ENCODE measurements around the gene CMPK2. TPM values are rescaled to one million over a fixed set of nuclear protein-coding genes. Genes with fewer than 3 reads are reported as not detected.

The CMPK2 gene
- total and polyA plus RNA-seq, 10 of the 15 experiments (the other 5 are each of a cell fraction or from before 2014, with no cell fraction given): 0.50 to 5.6 (median 3.2) TPM

GRCh38 chr2:6908291-6908690 lies 42.6 kb upstream of the CMPK2 start:
- Histone ChIP-seq H3K27me3 (replicated peaks in 1 of 2; ENCODE audit: control insufficient read depth in 2 of 2, insufficient read depth in 2 of 2, low read length in 1 of 2) (no peaks in the 10 kb centered on the region), H3K79me2 (ENCODE audit: control insufficient read depth, insufficient read depth, low read length) (no peaks in the 10 kb centered on the region), H3K4me3 (no peak overlapping the region), H4K20me1 (ENCODE audit: control insufficient read depth, insufficient read depth) (no peaks in the 10 kb centered on the region), H3K36me3 (ENCODE audit: control insufficient read depth in 2 of 2, insufficient read depth in 2 of 2, low read length in 1 of 2) (no peaks in the 10 kb centered on the region), H3K4me2 (ENCODE audit: control insufficient read depth, insufficient read depth) (no peak overlapping the region), H2AFZ (ENCODE audit: control insufficient read depth, low read depth, low read length) (no peak overlapping the region), H3K4me1 (ENCODE audit: control insufficient read depth, insufficient read depth, low read length) (peaks cover 28% of the 10 kb centered on the region), H3K9ac (ENCODE audit: control insufficient read depth, insufficient read depth, low read length) (no peak overlapping the region), H3K27ac (ENCODE audit: control insufficient read depth, insufficient read depth) (no peak overlapping the region), H3K9me3 (replicated peaks; ENCODE audit: control insufficient read depth, insufficient read depth, low read length) (peaks cover 5% of the 10 kb centered on the region; the same call in 2 of the 3 replicates)
- intact Hi-C loops (cut with micrococcal nuclease; ENCODE audit: unreplicated experiment) (loop anchor here (2.0 kb wide), 1 partner anchor 81 kb away; no protein-coding TSS in a partner anchor), in situ Hi-C loops (cut with MboI) (no loop called here)
- no peak for TF ChIP-seq USF1 (IDR thresholded peaks at IDR 0.05; ENCODE audit: borderline replicate concordance, extremely low read length, insufficient read depth, low read depth, low read length)
- TF ChIP-seq, protein P1, sequence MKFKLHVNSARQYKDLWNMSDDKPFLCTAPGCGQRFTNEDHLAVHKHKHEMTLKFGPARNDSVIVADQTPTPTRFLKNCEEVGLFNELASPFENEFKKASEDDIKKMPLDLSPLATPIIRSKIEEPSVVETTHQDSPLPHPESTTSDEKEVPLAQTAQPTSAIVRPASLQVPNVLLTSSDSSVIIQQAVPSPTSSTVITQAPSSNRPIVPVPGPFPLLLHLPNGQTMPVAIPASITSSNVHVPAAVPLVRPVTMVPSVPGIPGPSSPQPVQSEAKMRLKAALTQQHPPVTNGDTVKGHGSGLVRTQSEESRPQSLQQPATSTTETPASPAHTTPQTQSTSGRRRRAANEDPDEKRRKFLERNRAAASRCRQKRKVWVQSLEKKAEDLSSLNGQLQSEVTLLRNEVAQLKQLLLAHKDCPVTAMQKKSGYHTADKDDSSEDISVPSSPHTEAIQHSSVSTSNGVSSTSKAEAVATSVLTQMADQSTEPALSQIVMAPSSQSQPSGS (IDR thresholded peaks at IDR 0.05; ENCODE audit: low read length): no peak
- no peak for TF ChIP-seq STAT1 (conservative IDR thresholded peaks at IDR 0.05)
- no peak for TF ChIP-seq RAD51 (IDR thresholded peaks at IDR 0.05)
- TF ChIP-seq HDAC2 (IDR thresholded peaks at IDR 0.05): no peak
- TF ChIP-seq, protein P2, sequence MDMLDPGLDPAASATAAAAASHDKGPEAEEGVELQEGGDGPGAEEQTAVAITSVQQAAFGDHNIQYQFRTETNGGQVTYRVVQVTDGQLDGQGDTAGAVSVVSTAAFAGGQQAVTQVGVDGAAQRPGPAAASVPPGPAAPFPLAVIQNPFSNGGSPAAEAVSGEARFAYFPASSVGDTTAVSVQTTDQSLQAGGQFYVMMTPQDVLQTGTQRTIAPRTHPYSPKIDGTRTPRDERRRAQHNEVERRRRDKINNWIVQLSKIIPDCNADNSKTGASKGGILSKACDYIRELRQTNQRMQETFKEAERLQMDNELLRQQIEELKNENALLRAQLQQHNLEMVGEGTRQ (IDR thresholded peaks at IDR 0.05; ENCODE audit: borderline replicate concordance, low read depth, low read length): no peak
- ChIA-PET POLR2A (interaction anchor here (0.9 kb wide), 1 partner anchor 8 kb away, joined by 4 read pairs; no protein-coding TSS in a partner anchor), SMC1A (ENCODE audit: uncharacterized antibody, unreplicated experiment) (interaction anchor here (0.7 to 5.8 kb wide), 9 partner anchors 8 to 185 kb away, joined by 3 to 53 read pairs (median 6); no protein-coding TSS in a partner anchor), RAD21 (ENCODE audit: unreplicated experiment) (interaction anchor here (1.0 to 5.0 kb wide), 4 partner anchors 11 to 108 kb away, joined by 3 to 35 read pairs (median 16); no protein-coding TSS in a partner anchor), CTCF (interaction anchor here (0.8 to 6.3 kb wide), 8 partner anchors 9 to 150 kb away, joined by 3 to 37 read pairs (median 12); partner anchors contain the start of gene RNF144A)
- FAIRE-seq: no peak
- BruUV-seq (replicated peaks): no TSS peak
- DNase-seq (ENCODE audit: low read depth, low spot score): no peak
- ATAC-seq: no peak
- 62% methylated on average over 2 of the region's 2 CpGs for WGBS (ENCODE audit: insufficient coverage, insufficient replicate concordance, low lambda C conversion rate, missing lambda C conversion rate)

Data from GM12878 (cell line).